ENCODE results near the gene LAMC3.
"Not testable (repeated sequence)": the region's sequence is repeated elsewhere in the genome, so short reads cannot be mapped to it uniquely, and the experiment has no call there.

Gene LAMC3

DNA sequence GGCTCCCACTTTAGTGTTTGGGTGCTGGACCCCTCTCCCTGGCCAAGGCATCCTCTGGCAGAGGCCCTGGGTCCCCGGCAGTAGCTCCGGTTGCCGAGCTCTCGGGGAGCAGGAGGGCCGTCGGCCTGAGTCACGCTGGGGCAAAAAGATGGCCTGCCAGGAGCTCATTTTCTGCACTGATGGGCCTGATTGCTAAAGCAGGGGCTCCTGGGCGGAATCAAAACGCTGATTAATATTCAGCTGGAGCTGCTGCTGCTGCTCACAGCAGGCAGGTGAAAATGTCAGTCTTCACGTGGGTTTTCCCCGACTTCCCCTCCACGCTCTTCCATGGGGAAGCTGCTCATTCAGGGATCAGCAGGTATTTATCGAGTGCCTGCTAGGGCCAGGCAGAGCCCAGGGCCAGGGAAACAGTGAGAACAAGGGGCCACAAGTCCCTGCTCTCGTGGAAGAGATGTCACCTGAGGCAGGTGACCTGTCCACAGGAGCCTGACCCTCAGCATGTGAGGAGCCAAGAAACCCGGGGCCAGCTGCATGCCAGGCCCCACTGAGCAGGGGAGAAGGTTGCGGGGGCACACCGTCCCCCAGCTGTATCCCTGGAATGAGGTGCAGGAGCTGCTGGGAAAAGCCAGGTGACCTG, 22.1 kb downstream of the LAMC3 start:
- DNase-seq: no peak

DNA sequence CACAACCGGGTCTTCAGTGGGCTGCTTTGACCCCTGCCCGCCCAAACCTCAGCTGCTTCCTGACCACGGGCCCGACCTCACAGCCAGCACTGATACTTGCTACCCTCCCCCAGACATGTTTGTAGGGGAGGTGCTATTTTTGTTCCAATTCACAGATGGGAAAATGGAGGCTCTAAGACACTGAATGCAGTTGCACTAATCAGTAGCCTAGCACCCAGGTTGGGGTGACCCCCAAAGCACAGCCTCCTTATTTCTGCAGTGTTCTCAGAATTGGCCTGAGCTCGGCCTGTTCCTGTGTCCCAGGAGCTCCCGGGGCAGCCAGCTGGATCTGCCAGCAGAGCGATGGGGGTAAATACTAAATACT, 22.6 kb downstream of the LAMC3 start:
- no peak for DNase-seq

DNA sequence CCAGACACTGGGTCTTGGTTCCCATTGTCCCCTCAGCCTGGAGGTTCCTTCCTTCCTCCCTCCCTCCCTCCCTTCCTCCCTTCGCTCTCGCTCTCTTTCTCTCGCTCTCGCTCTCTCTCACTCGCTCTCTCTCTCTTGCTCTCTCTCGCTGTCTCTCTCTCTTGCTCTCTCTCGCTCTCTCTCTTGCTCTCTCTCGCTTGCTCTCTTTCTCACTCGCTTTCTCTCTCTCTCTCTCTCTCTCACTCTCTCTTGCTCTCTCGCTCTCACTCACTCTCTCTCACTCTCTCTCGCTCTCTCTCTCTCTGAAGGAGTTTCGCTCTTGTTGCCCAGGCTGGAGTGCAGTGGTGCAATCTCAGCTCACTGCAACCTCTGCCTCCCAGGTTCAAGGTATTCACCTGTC, 23.4 kb downstream of the LAMC3 start:
- DNase-seq: no peak

DNA sequence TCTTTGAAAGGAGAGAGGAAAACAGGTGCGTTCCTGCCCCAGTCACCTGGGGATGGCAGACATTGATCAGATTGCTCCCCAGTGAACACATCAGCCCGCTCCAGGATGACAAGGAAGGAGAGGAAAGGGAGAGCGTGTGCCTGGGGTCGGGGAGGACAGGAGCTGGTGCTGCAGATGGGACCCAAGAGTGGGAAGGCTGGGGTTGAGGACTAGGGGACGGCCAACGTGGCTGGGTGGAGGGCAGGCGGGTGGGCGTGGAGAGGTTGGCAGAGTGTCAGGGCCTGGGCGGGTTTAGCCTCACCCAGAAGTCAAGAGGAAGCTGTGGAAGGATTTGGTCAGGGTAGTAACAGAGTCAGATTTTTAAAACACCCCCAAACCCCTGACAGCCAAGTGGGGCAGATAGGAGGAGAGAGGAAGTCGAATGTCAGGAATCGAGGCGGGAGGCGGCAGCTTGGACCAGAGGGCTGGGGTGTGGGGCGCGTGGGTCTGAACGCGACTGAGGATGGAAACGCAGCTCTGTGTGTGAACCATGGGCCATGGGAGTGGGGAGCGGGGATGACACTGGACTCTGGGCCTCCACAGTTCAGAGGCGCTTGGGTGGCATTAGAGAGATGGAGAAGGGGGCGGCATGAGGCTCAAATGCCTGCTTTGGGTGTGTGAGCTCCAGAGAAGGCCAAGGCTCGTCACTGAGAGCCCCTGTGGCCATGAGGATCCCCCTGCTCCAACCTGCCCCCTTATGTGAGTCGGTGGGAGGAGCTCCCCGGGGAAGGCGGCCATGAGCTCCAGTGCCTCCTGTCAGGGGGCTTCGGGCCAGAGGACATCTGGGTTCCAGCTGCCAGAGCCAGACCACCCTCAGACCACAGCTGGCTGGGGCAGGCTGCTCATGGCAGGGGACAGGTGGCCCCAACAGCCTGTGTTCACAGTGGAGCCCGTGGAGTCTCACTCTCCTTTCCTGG, 24.6 kb downstream of the LAMC3 start:
- no peak for DNase-seq

DNA sequence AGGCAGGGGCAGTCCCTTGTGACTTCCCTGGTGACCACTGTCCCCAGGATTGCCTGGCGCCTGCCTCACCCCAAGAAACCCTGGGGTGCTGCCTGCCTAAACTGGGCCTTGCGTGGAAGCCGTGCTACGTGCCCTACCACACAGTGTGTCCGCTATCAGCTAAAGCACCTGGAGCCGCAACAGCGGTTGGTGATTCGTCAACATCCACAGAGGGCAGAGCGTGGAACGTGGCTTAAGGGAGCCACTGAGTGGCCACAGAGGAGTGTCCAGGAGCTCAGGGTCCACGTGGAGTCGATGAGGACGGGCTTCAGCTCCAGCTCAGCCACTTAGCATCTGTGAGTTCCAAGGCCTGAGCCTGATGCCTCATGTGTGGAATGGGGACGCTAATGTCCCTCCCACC, 25.3 kb downstream of the LAMC3 start:
- DNase-seq: no peak

DNA sequence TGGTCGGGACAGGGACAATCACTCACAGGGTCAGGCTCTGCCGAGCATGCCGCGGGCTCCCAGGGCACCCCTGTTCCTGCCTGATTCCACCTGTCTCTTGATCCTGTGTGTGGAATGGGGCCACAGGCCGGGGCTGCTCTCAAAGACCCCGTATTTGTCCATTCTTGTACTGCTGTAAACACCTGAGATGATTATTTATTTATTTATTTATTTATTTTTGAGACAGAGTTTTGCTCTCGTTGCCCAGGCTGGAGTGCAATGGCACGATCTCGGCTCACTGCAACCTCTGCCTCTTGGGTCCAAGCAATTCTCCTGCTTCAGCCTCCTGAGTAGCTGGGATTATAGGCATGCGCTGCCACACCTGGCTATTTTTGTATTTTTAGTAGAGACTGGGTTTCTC, 25.8 kb downstream of the LAMC3 start:
- not testable (repeated sequence) for DNase-seq

DNA sequence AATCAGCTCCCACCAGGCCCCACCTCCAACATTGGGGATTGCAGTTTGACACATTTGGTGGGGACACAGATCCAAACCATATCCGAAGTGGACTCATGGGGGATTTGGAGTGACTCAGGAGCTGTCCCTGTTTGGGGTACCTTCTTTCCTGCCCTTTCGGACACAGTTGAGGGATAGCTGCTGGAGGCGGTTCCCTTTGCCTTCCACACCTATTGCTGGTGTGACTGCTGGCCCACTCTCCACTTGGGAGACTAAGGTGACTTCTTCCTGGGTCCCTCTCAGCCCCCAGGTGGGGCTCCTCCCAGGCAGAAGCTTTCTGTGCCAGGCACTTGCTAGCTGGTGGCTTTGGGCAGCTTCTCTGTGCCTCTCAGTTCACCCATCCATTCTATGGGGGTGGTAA, 26.6 kb downstream of the LAMC3 start:
- no peak for DNase-seq

DNA sequence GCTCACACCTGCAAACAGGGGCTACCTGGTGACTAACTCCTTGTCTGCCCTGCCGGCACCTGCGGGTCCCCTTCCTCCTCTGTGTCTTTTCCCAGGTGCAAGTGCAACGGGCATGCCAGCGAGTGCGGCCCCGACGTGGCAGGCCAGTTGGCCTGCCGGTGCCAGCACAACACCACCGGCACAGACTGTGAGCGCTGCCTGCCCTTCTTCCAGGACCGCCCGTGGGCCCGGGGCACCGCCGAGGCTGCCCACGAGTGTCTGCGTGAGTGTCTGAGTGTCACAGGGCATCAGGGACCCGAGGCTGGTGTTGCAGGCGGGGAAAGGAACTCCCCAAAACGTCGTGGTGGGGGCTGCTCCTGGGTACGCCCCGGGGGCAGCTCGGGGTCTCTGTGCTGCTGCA, 27.1 kb downstream of the LAMC3 start:
- DNase-seq: no peak

DNA sequence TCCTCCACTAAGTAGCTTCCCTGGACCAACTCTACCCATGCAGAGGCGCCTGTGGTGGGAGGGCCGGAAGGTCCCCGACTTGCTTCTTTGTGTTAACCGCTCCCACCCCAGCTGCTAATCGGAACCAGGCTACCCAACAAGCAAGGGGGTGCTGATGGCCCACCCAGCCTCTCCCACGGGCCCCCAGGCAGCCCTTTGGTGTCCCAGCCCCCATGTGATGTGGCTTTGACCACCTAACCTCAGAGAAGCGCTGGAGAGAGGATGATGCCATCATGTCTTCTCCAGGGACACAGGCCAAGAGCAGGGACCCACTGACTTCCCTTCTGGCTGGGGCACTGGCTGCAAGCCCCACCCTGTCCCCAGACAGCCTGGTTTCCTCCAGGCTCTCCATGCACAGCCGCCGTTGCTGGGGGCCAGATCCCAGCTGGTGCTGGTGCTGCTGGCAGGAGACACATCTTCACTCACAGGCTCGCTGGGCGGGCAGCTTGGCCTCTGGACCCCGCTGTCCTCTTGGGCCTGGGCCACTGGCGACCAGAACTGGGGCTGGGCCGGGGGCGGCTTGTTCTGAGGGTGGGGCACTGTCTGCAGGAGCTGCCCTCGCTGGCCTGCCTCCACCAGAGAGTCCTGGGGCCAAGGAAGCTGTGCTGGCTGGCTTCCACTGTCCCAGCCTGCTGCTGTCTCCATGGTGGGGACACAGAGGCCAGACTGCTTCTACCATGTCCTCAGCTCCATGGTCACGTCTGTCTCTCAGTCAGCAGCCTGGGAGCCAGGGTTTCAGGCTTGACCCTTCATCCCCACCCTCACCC, 27.8 kb downstream of the LAMC3 start:
- DNase-seq: no peak

DNA sequence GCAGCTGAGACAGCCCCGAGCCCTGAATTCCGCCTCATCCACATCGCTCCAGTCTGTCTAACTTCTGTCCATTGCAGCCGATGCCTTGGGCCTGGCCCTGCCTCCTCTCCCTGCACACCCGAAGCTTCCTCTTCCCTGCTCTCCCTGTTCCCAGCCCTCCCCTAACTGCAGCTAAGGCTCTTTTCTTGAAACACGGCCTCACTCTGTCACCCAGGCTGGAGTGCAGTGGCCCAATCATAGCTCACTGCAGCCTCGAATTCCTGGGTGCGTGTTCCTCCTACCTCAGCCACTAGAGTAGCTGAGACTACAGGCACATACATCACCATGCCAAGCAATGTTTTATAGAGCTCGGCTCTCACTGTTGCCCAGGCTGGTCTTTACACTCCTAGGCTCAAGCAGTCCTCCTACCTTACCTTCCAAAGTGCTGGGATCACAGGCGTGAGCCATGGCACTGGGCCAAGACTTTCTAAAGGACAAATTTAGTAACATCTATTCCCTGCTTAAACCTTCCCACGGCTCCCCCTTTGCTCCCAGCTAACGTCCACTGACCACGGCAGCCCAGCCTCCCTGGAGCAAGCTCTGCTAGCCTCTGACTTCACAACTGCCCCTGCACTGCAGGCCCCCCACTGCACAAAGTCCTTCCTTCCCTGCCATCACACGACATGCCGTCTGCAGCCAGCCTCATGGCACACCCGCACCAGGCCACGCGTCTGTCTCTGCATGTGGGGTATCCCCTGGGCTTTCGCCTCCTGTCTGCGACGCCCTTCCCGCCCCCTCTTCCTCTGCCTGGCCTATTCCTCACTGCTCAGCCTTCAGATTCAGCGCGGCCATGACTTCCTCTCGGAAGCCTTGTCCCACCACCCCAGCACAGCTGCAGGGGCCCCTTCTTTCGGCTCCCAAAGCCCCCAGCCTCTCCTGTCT, 28.6 kb downstream of the LAMC3 start:
- no peak for DNase-seq

DNA sequence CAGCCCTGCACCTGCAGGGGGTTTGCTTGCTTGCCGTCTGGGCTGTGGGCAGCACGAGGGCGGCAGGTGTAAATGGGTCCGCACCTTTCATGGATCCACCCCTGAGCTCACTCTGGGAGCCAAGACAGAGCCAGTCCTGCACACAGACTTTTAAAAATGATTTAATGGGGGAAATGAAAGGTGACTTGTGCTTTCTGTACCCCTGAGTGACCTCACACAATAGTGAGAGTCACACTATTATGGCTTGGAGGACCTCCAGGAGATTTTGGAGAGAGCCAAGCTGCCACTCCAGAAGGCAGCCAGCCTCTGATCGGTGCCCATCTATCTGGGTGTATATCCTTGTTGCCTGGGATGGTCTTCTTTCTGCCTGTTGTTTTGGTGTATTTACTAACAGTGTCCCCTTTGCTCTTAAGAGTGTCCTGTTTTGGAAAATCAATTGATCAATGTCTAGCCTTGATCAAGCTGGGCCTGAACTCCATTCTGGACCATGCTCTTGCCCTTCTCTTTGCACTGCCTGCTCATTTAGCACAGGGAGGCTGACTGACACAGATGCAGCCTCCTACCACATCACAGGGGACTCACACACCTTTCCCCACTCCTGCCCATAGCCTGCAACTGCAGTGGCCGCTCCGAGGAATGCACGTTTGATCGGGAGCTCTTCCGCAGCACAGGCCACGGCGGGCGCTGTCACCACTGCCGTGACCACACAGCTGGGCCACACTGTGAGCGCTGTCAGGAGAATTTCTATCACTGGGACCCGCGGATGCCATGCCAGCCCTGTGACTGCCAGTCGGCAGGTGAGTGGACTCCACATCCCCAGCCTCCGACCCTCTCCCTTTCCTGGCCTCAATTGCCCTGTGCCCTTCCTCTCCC, 29.5 kb downstream of the LAMC3 start:
- DNase-seq: no peak

DNA sequence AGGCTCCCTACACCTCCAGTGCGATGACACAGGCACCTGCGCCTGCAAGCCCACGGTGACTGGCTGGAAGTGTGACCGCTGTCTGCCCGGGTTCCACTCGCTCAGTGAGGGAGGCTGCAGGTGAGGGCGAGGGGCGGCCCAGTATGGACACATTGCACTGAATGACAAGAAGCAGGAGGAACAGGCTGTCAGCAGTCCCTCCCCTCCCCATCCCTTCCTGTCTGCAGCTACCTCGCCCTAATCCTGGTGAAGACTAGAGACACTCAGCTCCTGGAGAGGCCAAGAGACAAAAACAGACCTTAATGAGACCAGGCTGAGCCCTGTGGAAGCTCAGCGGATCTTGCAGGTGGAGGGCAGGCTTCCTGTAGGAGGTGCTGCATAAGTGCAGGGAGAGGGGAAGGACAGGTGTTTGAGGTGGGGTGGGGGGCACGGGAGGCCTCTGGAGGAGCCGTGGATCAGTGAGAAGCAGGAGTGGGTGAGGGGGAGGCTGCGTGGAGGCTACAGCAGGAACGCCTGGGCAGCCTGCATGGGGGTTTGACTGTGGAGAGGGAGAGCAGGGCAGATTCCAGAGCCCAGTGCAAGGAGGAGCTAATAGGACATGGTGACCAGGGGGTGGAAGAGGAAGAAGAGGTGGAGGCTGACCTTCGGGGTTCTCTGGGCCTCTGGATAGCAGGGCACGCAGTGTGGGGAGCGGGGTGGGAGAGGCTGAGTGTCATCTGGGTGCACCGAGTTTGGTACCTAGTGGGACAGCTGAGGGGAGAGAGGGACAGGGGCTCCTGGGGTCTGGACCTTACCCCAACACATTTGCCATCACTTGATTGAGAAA, 30.4 kb downstream of the LAMC3 start:
- DNase-seq: no peak

DNA sequence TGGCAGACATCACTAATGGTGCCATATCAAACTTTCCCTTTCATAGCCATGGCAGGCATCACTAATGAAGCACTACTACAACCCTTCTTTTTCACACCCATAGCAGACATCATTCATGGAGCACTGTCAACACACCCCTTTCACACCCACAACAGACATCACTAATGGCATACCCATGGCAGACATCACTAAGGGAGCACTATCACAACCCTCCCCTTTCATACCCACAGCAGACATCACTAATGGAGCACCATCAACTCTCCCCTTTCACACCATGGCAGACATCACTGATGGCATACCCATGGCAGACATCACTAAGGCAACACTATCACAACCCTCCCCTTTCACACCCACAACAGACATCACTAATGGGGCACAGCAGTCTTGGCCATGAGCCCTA, 33.7 kb downstream of the LAMC3 start:
- DNase-seq: no peak

DNA sequence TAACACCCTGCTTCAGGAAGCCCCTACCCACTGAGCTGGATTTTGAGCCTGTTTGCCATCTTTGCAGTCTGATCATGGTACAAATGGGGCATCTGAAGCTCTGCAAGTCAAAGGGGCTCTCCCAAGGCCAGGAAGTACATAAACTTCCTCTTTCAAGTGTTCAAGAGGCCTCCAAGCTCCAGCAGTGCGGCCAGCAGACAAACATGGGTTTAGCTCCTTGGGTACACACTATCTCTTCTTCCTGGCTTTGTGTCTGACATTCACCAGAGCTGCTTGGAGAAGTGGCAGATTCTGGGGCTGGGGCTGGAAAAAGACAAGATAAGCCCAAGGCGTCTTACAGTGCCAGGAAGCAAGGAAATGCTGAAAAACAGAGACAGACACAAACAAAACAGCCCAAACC, 34.1 kb downstream of the LAMC3 start:
- no peak for DNase-seq

DNA sequence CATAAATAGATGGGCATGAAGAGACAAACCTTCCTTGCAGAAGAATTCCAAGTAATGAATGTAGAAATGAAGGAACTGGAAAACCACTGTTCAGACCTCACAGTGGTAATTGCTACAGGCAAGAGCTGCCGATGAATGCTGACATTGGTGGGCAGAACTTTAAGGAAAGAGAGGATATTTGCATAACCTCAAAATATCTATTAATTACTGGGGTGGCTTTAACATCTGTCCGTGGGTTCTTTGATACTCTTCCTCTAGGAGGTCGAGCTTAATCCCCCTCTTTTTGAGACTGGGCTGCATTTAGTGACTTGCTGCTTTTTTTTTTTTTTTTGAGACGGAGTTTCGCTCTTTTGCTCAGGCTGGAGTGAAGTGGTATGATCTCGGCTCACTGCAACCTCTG, 34.7 kb downstream of the LAMC3 start:
- no peak for DNase-seq

DNA sequence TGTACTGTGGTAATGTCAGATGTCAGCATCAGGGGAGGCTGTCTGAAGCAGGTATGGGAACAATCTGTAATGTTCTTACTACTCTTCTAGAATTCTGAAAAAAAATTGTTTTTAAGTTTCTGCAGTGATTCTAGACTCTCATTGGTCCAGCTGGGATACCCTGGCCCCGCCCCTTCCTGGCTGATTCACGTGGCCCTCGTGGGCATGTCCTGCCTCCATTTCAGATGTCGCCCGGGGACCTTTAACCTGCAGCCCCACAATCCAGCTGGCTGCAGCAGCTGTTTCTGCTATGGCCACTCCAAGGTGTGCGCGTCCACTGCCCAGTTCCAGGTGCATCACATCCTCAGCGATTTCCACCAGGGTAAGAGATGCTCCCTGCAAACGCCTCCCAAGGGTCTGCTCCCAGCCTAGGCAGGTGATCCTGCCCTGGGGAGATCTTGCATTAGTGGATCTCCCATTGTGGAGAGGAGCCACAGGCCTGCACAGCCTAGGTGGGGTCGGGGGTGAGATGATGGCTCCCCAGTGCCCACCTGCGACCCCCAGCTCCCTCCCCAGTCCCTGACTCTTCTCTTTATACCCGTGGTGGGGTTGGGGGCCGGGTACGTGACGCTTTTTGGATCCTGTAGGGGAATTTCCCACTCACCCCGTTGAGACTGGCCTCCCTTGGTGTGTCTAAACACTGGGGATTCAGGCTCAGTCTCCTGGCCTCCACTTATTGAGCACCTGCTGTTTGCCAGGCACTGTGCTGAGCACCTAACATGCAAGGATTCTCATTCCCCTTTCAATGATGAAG, 36.5 kb downstream of the LAMC3 start:
- DNase-seq: peak; percentile 6 to 15

DNA sequence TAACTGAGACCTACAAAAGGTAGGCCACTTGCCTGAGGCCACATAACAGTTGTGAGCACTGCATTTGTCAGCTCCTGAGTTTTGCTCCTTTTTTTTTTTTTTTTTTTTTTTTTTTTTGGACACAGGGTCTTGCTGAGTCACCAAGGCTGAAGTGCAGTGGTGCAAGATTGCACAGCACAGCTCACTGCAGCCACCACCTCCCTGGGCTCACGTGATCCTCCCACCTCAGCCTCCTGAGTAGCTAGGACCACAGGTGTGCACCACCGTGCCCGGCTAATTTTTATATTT, 37.1 kb downstream of the LAMC3 start:
- DNase-seq: no peak

DNA sequence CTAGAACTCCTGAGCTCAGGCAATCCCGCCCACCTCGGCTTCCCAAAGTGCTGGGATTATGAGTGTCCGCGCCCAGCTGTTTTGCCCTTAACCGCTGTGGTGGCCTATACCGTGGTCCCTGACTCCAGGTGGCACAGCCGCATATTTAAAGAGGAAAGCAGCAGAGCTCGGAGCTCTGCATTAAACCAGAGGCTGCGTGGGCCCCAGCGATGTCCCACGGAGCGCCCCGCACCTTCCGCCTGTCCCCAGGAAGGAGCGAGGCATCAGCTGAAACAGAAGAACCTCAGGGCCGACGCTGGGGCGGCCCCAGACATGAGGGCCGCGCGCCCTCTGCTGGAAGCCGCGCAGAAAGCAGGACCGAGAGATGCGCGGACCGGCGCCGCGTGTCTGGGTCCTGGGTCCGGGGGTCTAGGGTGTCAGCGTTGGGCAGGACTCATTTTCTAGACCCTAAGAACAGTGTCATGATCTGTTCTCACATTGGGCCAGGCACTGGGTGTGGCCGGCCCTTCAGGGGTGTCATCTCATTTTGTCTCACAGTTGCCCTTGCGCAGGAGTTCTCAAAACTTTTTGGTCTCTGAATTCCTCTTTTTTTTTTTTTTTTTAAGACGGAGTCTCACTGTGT, 37.7 kb downstream of the LAMC3 start:
- DNase-seq: peak; percentile 67 to 70

DNA sequence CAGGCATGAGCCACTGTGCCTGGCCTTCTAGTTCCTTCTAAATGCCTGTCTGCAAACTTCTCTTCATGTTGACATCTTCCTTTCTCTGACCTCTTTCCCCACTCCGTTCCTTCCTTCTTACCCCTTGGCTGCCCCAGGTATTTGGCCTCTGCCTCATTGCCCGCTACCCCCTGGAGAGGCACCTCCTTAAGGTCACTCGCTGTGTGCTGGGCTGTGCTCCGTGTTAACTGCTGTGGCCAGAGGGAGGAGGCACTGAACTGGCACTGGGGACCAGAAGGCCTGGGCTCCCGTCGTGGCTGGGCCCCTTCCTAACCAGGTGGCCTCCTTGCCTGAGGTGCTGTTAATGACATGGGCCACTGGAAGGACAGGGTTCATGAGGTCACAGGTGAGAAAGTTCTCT, 39.4 kb downstream of the LAMC3 start:
- no peak for DNase-seq

DNA sequence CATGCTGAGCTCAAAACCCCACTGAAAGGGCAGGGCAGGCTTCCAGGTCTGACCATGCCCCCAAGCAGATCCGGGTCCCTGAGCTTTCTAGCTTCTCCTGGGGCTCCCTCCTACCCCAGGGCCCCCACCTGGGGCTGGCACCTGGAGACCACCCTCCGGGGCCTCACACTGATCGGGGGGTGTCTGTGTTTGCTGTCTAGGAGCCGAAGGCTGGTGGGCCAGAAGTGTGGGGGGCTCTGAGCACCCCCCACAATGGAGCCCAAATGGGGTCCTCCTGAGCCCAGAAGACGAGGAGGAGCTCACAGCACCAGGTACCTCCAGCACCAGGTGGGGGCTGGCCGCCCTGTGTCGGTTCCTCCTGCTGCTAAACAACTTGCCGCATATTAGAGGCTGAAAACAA, 39.8 kb downstream of the LAMC3 start:
- no peak for DNase-seq
